ENCODE data around the gene EDEM2. TPM values are rescaled to one million over a fixed set of nuclear protein-coding genes. Genes with fewer than 3 reads are reported as not detected.

EDEM2 gene
- total and polyA plus RNA-seq, 2 of the 13 experiments (the other 11 are each of a cell fraction or from before 2014, with no cell fraction given): 33.1 to 46.9 TPM

GRCh38 chr20:35129647-35130069, 17.5 kb downstream of the EDEM2 start (continued):
- TF ChIP-seq SALL1 (CRISPR knock-in tag; IDR thresholded peaks at IDR 0.05) (no peak), BHLHE40 (IDR thresholded peaks at IDR 0.05; ENCODE audit: low read length) (0 out of 2 replicates have a peak, but pooled peaks have one; percentile 23), GATAD2A (CRISPR knock-in tag; IDR thresholded peaks at IDR 0.05) (peak; percentile 90), ZSCAN9 (CRISPR knock-in tag; IDR thresholded peaks at IDR 0.05; ENCODE audit: borderline replicate concordance) (0 out of 2 replicates have a peak, but pooled peaks have one; percentile 24), RCOR2 (CRISPR knock-in tag; IDR thresholded peaks at IDR 0.05) (peak; percentile 40; the same call in 1 of the 2 replicates), ZNF17 (CRISPR knock-in tag; IDR thresholded peaks at IDR 0.05) (no peak), SNAPC2 (CRISPR knock-in tag; IDR thresholded peaks at IDR 0.05) (0 out of 2 replicates have a peak, but pooled peaks have one; percentile 40), CEBPB (IDR thresholded peaks at IDR 0.05; ENCODE audit: borderline replicate concordance, low read depth, low read length) (peak; percentile 97), BCL6 (CRISPR knock-in tag; IDR thresholded peaks at IDR 0.05) (peak; percentile 53; the same call in 1 of the 2 replicates), ATF2 (CRISPR knock-in tag; IDR thresholded peaks at IDR 0.05) (peak; percentile 83; the same call in 1 of the 2 replicates), HNRNPK (IDR thresholded peaks at IDR 0.05; ENCODE audit: low read depth, low read length, poor library complexity, severe bottlenecking) (no peak), HMG20A (CRISPR knock-in tag; IDR thresholded peaks at IDR 0.05; ENCODE audit: borderline replicate concordance) (peak; percentile 65; the same call in 1 of the 2 replicates), FOXK1 (CRISPR knock-in tag; IDR thresholded peaks at IDR 0.05; ENCODE audit: borderline replicate concordance, low read depth) (peak; percentile 52; the same call in 1 of the 2 replicates), NR2F1 (CRISPR knock-in tag; IDR thresholded peaks at IDR 0.05) (peak in 1 of 2 experiments; percentile 56; a peak in 3 of 4 replicates), ZBTB40 (IDR thresholded peaks at IDR 0.05) (peak; percentile 39; the same call in 1 of the 2 replicates), ZBTB40 (CRISPR knock-in tag; IDR thresholded peaks at IDR 0.05) (no peak), RXRB (CRISPR knock-in tag; IDR thresholded peaks at IDR 0.05; ENCODE audit: borderline replicate concordance) (peak; percentile 63), EP300 (IDR thresholded peaks at IDR 0.05; ENCODE audit: low read depth in 2 of 2, low read length in 2 of 2) (peak in 1 of 2 experiments; percentile 64; a peak in 2 of 4 replicates), EP300 (CRISPR knock-in tag; IDR thresholded peaks at IDR 0.05; ENCODE audit: borderline replicate concordance) (peak; percentile 37; the same call in 1 of the 2 replicates), MIXL1 (CRISPR knock-in tag; IDR thresholded peaks at IDR 0.05) (peak; percentile 11; the same call in 1 of the 2 replicates), ZNF652 (CRISPR knock-in tag; IDR thresholded peaks at IDR 0.05; ENCODE audit: borderline replicate concordance, low read depth) (0 out of 2 replicates have a peak, but pooled peaks have one; percentile 13), PTBP1 (IDR thresholded peaks at IDR 0.05; ENCODE audit: low read depth, low read length, poor library complexity, severe bottlenecking) (no peak)

Measured in HepG2 (cell line).